ENCODE measurements around the gene EXOG.

EXOG gene

DNA sequence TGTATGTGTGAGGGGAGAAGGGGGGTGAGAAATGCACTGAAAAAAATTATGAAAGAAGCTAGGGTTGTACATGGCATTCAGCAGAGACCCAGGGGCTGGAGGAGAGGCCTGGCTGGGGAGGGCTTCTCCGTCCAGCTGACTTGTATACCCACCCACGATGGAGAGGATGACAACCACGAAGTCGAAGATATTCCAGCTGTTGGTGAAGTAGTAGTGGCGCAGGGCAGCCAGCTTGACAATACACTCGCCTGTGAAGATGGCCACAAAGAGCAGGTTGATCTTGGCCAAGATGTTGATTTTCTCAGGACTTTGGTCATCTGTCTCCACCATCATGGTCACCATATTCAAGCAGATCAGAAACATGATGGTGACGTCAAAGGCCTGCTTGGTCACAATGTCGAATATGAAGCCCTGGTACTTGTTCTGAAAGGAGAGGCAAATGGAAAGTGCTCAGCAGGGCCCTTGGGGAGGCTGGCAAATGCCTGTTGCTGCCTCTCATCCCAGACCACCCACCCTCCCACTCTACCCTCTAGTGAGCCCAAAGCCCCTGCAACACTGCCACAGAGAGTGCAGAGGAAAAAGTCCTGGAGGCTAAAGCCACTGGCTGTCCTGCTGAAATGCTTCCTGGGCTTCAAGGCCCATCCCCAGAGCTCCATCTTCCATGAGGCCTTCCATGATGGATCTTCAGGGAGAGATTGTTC lies 58.1 kb downstream of the EXOG start:
- TF ChIP-seq, protein P1, sequence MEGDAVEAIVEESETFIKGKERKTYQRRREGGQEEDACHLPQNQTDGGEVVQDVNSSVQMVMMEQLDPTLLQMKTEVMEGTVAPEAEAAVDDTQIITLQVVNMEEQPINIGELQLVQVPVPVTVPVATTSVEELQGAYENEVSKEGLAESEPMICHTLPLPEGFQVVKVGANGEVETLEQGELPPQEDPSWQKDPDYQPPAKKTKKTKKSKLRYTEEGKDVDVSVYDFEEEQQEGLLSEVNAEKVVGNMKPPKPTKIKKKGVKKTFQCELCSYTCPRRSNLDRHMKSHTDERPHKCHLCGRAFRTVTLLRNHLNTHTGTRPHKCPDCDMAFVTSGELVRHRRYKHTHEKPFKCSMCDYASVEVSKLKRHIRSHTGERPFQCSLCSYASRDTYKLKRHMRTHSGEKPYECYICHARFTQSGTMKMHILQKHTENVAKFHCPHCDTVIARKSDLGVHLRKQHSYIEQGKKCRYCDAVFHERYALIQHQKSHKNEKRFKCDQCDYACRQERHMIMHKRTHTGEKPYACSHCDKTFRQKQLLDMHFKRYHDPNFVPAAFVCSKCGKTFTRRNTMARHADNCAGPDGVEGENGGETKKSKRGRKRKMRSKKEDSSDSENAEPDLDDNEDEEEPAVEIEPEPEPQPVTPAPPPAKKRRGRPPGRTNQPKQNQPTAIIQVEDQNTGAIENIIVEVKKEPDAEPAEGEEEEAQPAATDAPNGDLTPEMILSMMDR (IDR thresholded peaks at IDR 0.05; ENCODE audit: insufficient read depth, low read length, missing control alignments): no peak
- H3K4me3 ChIP-seq (ENCODE audit: low read depth, low read length): no peak overlapping the region
- ChIA-PET POLR2A (no interaction called here), CTCF (interaction anchor here (0.6 kb wide), 1 partner anchor 462 kb away, joined by 3 read pairs; no protein-coding TSS in a partner anchor)
- DNase-seq (ENCODE audit: low read depth, low spot score): no peak

DNA sequence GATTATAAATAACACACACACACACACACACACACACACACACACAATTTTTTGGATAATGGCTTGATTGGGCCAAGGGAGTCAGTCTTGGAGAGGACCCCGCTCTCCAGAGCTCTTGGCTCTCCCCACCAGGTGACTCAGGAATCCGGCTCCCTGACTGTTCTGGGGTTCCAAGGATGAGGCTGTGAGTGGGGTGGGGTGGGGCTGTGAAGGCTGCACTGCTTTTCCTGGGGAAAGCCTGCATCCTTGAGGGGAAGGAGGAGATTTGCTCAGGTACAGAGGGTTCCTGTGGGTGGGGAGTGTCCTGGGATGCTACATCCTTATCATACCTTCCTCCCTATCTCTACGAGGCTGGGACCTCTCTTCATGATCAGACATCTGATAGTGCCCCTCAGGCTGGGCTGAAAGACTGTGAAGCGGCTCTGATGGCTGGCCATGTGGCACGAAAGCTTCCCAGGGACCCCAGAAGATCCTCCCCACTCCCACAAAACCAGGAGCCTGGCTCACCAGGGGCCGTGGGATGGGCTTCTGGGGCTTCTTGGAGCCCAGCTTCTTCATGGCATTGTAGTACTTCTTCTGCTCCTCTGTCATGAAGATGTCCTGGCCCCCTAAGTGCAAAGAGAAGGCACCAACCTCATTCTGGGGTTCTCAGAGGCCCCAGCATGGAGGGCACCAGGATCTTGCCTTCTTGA lies 59.2 kb downstream of the EXOG start:
- DNase-seq (ENCODE audit: low read depth, low spot score): no peak
- POLR2A ChIA-PET: no interaction called here
- no peak overlapping the region for H3K4me3 ChIP-seq (ENCODE audit: low read depth, low read length)
- TF ChIP-seq, protein P1 (IDR thresholded peaks at IDR 0.05; ENCODE audit: insufficient read depth, low read length, missing control alignments): no peak
- CTCF ChIA-PET: no interaction called here

DNA sequence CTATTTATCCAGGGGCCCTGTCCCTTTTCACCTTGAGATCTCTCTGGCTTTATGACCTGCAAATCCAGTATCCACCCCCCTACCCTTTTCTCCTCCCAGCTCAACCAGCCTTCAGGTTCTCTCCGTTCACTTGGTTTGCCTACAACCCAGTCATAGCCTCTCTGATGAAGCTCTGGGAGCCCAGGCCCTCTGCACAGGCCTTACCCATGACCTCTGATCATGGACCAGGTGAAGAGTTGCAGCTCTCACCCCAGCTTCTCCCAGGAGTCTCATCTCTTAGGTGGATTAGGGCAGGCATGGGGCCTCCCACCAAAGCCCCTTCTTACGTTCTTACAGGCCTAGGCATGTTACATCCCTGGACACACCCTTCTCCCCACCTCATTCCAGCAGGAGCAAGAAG lies 59.8 kb downstream of the EXOG start:
- TF ChIP-seq, protein P1 (IDR thresholded peaks at IDR 0.05; ENCODE audit: insufficient read depth, low read length, missing control alignments): no peak
- POLR2A ChIA-PET: no interaction called here
- CTCF ChIA-PET: no interaction called here
- H3K4me3 ChIP-seq (ENCODE audit: low read depth, low read length): no peak overlapping the region
- DNase-seq (ENCODE audit: low read depth, low spot score): no peak

DNA sequence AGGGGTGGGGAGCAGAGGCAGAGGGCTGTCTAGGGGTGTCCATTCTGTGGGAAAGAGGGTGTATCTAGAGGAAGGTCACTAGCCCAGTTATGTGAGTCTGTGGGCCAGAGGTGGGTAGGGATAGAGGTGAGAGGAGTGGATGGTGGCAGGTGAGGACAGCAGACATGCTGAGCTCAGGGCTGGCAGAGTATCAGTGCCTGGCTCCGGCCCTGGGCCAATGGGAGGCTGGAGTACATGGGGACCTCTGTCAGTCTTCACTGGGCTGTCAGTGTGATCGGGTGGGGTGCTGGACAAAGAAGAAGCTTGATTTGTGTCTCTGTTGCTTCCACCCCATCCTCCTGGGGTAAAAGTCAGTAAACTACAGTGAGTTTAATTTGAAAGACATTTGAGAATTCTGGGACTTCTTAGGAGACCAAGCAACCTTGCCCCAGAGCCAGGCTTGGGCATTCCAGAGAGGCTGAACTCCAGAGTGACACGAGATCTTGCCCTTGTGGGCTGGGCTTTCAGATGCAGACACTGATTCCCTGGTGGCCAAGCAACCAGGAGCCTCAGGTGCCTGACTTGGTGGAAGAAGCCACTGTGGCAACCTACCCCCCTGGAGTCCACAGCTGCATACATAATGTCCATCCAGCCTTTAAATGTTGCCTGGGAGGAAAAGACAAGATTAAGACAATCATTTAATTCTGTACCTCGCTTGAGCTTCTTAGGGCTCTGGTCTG lies 60.7 kb downstream of the EXOG start:
- POLR2A ChIA-PET: no interaction called here
- CTCF ChIA-PET: no interaction called here
- no peak for DNase-seq (ENCODE audit: low read depth, low spot score)
- H3K4me3 ChIP-seq (ENCODE audit: low read depth, low read length): no peak overlapping the region
- TF ChIP-seq, protein P1 (IDR thresholded peaks at IDR 0.05; ENCODE audit: insufficient read depth, low read length, missing control alignments): no peak

DNA sequence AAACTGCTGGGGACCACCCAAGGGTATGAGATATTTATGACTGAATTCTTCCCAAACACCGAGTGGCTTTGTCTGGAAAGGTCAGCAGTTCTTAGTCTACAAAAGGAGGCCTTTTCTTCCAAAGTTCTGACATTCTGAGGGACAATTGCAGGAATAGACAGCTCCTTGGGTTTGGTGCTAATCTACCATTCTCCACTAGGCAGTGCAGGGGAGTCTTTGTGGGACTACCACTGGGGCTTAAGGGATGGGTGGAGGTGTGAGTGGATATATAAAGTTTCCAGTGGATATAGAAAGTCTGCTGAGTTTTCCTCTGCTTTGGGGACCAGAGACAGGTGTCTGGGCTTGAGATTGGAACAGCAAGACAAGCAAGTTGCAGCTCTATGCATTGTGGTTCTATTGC lies 62.7 kb downstream of the EXOG start:
- POLR2A ChIA-PET: no interaction called here
- H3K4me3 ChIP-seq (ENCODE audit: low read depth, low read length): no peak overlapping the region
- TF ChIP-seq, protein P1 (IDR thresholded peaks at IDR 0.05; ENCODE audit: insufficient read depth, low read length, missing control alignments): no peak
- DNase-seq (ENCODE audit: low read depth, low spot score): no peak
- CTCF ChIA-PET: no interaction called here

DNA sequence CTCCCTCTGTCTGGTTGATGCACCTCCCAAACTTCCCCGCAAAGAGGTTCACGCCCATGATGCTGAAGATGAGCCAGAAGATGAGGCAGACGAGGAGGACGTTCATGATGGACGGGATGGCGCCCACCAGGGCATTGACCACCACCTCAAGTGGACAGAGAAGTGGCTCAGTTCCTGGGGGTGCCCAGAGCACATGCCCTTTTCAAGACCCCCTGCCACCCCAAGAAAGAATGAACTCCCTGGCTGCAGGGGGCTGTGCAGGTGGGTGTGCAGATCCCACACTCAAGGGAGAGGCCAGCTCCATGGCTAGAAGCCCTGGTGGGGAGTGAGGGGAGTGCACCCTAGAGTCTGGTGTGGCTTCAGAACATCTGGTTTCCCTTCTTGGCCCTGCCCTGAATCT lies 64.1 kb downstream of the EXOG start:
- H3K4me3 ChIP-seq (ENCODE audit: low read depth, low read length): no peak overlapping the region
- DNase-seq (ENCODE audit: low read depth, low spot score): no peak
- POLR2A ChIA-PET: no interaction called here
- TF ChIP-seq, protein P1 (IDR thresholded peaks at IDR 0.05; ENCODE audit: insufficient read depth, low read length, missing control alignments): no peak
- CTCF ChIA-PET: no interaction called here
